K562 (cell line): ENCODE results near the gene WDR46. TPM values are rescaled to one million over a fixed set of nuclear protein-coding genes. Genes with fewer than 3 reads are reported as not detected.

Experiments used
- ESRRA ChIP-seq: fragments of 450-650 bp; IDR thresholded peaks from 2 replicates; pipeline ENCODE4 v1.6.1; 2014; ENCODE audit warnings: low read depth, mild to moderate bottlenecking, moderate library complexity, borderline replicate concordance
- MXI1 ChIP-seq: IDR thresholded peaks from 2 replicates; pipeline ENCODE4 v1.6.1; 2011; ENCODE audit warnings: low read depth, mild to moderate bottlenecking, improper control_type of control experiment, low read length
- PHTF2 ChIP-seq: fragments of 250-450 bp; sonication (Bioruptor Pico); IDR thresholded peaks from 2 replicates; pipeline ENCODE4 v1.5.0; 2021; ENCODE audit warnings: mild to moderate bottlenecking
- POLR2AphosphoS2 ChIP-seq: IDR thresholded peaks from 2 replicates; pipeline ENCODE4 v1.6.1; 2012; ENCODE audit warnings: low read length, improper control_type of control experiment
- SMAD4 ChIP-seq: fragments of 250-450 bp; sonication (Bioruptor Pico); conservative IDR thresholded peaks from 2 replicates; pipeline ENCODE4 v1.8.0; 2021; ENCODE audit warnings: inconsistent platforms, mild to moderate bottlenecking, moderate library complexity
- ZFPM2 ChIP-seq: fragments of 250-450 bp; sonication (Bioruptor Pico); IDR thresholded peaks from 2 replicates; pipeline ENCODE4 v1.5.1; 2022; ENCODE audit warnings: mild to moderate bottlenecking
- ZNF253 ChIP-seq: fragments of 250-450 bp; sonication (Bioruptor Pico); conservative IDR thresholded peaks from 2 replicates; pipeline ENCODE4 v1.6.1; 2021; ENCODE audit warnings: mild to moderate bottlenecking
- ZNF77 ChIP-seq: fragments of 250-450 bp; sonication (Bioruptor Pico); IDR thresholded peaks from 2 replicates; pipeline ENCODE4 v1.5.0; 2020
- polyA plus RNA-seq, 8 experiments: library from polyadenylated mRNA; depleted of rRNA in 4 of 8; stranded (reverse) in 5 of 8; unstranded in 3 of 8; fragments of >200 nt; fragmentation: Nextera tagmentation in 2 of 8; fragmentation: Illumina TruSeq in 1 of 8; extraction: Ambion mirVana in 2 of 8; extraction: Trizol in 1 of 8; gene quantifications; 2 replicates each; pipeline versions ENCODE4 v1.2.1 to v1.2.3, GENCODE V29; 2011 to 2014; ENCODE audit warnings: inconsistent platforms in 1 of 8, missing spikeins in 1 of 8
- total RNA-seq, 7 experiments: library from RNA; depleted of rRNA in 6 of 7; stranded (reverse); fragments of >200 nt in 6 of 7; fragmentation: Illumina TruSeq in 2 of 7; extraction: Trizol in 2 of 7; gene quantifications; 2 replicates each; pipeline versions ENCODE4 v1.2.1 to v1.2.3, GENCODE V29; 2011 to 2021; ENCODE audit warnings: low replicate concordance in 1 of 7
- TF ChIP-seq, protein P1 (sequence below): fragments of 200-600 bp; sonication (generic); IDR thresholded peaks from one replicate; pipeline ENCODE4 v1.6.1; 2012; ENCODE audit warnings: mild to moderate bottlenecking, low read depth, low read length, inconsistent platforms
- TF ChIP-seq, protein P2 (sequence below): IDR thresholded peaks from 2 replicates; pipeline ENCODE4 v1.6.1; 2011; ENCODE audit warnings: borderline replicate concordance, low read depth, mild to moderate bottlenecking, moderate library complexity, low read length; ENCODE audit not compliant: insufficient read depth, poor library complexity, severe bottlenecking
- TF ChIP-seq, protein P3 (sequence below): fragments of 450-650 bp; conservative IDR thresholded peaks from 2 replicates; pipeline ENCODE4 v1.6.1; 2016; ENCODE audit warnings: missing genetic modification characterization, low read depth, mild to moderate bottlenecking, control low read depth, missing compliant biosample characterization

WDR46 gene
- total and polyA plus RNA-seq, 9 of the 15 experiments (the other 6 are each of a cell fraction or from before 2014, with no cell fraction given) = 8.9 to 146 (median 93.1) TPM

DNA sequence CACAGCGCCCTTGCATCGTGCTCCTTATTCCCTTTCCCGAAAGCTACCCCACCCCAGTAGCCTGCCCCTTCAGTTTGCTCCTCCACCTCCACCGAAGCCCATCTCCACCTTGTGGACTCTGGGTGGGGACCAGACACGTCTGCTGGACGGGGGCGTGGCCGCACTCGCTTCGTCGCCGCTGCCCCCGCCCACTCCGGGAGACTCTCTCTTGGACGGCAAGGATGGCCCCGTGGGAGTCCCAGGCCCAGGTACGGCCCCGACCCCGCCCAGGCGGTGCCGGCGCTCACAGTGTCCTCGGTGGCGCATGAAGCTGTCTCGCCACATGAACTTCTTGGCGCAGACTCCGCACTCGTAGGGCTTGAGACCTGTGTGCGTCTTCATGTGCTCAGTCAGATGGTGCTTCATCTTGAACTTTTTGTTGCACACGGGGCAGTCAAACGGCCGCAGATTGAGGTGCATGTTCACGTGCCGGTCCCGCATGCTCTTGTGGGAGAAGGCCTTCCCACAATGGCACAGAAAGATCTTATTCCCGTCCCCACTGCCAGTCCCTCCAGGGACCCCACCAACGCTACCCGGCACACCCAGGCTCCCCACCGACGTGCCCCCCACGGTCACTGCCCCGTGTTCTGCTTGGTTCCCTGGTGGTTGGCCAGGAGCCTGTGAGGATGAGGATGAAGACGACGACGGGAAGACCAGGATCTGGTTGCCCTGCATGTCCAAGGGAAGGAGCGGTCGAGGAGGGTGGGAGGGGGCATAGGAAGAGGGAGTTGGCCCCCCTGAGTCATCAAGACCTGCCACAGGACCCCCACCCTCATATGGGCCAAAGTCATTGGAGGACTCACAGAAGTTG lies 26.1 kb upstream of the WDR46 start (continued):
- TF ChIP-seq, protein P1, sequence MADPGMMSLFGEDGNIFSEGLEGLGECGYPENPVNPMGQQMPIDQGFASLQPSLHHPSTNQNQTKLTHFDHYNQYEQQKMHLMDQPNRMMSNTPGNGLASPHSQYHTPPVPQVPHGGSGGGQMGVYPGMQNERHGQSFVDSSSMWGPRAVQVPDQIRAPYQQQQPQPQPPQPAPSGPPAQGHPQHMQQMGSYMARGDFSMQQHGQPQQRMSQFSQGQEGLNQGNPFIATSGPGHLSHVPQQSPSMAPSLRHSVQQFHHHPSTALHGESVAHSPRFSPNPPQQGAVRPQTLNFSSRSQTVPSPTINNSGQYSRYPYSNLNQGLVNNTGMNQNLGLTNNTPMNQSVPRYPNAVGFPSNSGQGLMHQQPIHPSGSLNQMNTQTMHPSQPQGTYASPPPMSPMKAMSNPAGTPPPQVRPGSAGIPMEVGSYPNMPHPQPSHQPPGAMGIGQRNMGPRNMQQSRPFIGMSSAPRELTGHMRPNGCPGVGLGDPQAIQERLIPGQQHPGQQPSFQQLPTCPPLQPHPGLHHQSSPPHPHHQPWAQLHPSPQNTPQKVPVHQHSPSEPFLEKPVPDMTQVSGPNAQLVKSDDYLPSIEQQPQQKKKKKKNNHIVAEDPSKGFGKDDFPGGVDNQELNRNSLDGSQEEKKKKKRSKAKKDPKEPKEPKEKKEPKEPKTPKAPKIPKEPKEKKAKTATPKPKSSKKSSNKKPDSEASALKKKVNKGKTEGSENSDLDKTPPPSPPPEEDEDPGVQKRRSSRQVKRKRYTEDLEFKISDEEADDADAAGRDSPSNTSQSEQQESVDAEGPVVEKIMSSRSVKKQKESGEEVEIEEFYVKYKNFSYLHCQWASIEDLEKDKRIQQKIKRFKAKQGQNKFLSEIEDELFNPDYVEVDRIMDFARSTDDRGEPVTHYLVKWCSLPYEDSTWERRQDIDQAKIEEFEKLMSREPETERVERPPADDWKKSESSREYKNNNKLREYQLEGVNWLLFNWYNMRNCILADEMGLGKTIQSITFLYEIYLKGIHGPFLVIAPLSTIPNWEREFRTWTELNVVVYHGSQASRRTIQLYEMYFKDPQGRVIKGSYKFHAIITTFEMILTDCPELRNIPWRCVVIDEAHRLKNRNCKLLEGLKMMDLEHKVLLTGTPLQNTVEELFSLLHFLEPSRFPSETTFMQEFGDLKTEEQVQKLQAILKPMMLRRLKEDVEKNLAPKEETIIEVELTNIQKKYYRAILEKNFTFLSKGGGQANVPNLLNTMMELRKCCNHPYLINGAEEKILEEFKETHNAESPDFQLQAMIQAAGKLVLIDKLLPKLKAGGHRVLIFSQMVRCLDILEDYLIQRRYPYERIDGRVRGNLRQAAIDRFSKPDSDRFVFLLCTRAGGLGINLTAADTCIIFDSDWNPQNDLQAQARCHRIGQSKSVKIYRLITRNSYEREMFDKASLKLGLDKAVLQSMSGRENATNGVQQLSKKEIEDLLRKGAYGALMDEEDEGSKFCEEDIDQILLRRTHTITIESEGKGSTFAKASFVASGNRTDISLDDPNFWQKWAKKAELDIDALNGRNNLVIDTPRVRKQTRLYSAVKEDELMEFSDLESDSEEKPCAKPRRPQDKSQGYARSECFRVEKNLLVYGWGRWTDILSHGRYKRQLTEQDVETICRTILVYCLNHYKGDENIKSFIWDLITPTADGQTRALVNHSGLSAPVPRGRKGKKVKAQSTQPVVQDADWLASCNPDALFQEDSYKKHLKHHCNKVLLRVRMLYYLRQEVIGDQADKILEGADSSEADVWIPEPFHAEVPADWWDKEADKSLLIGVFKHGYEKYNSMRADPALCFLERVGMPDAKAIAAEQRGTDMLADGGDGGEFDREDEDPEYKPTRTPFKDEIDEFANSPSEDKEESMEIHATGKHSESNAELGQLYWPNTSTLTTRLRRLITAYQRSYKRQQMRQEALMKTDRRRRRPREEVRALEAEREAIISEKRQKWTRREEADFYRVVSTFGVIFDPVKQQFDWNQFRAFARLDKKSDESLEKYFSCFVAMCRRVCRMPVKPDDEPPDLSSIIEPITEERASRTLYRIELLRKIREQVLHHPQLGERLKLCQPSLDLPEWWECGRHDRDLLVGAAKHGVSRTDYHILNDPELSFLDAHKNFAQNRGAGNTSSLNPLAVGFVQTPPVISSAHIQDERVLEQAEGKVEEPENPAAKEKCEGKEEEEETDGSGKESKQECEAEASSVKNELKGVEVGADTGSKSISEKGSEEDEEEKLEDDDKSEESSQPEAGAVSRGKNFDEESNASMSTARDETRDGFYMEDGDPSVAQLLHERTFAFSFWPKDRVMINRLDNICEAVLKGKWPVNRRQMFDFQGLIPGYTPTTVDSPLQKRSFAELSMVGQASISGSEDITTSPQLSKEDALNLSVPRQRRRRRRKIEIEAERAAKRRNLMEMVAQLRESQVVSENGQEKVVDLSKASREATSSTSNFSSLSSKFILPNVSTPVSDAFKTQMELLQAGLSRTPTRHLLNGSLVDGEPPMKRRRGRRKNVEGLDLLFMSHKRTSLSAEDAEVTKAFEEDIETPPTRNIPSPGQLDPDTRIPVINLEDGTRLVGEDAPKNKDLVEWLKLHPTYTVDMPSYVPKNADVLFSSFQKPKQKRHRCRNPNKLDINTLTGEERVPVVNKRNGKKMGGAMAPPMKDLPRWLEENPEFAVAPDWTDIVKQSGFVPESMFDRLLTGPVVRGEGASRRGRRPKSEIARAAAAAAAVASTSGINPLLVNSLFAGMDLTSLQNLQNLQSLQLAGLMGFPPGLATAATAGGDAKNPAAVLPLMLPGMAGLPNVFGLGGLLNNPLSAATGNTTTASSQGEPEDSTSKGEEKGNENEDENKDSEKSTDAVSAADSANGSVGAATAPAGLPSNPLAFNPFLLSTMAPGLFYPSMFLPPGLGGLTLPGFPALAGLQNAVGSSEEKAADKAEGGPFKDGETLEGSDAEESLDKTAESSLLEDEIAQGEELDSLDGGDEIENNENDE = no peak
- TF ChIP-seq, protein P2, sequence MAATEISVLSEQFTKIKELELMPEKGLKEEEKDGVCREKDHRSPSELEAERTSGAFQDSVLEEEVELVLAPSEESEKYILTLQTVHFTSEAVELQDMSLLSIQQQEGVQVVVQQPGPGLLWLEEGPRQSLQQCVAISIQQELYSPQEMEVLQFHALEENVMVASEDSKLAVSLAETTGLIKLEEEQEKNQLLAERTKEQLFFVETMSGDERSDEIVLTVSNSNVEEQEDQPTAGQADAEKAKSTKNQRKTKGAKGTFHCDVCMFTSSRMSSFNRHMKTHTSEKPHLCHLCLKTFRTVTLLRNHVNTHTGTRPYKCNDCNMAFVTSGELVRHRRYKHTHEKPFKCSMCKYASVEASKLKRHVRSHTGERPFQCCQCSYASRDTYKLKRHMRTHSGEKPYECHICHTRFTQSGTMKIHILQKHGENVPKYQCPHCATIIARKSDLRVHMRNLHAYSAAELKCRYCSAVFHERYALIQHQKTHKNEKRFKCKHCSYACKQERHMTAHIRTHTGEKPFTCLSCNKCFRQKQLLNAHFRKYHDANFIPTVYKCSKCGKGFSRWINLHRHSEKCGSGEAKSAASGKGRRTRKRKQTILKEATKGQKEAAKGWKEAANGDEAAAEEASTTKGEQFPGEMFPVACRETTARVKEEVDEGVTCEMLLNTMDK = peak; percentile 14
- TF ChIP-seq ZNF253 (no peak), ZNF77 (no peak), PHTF2 (no peak), ZFPM2 (CRISPR knock-in tag) (no peak), ESRRA (no peak), SMAD4 (CRISPR knock-in tag) (peak; percentile 58), MXI1 (no peak), POLR2AphosphoS2 (peak; percentile 51; the same call in 1 of the 2 replicates)
- TF ChIP-seq, protein P3, sequence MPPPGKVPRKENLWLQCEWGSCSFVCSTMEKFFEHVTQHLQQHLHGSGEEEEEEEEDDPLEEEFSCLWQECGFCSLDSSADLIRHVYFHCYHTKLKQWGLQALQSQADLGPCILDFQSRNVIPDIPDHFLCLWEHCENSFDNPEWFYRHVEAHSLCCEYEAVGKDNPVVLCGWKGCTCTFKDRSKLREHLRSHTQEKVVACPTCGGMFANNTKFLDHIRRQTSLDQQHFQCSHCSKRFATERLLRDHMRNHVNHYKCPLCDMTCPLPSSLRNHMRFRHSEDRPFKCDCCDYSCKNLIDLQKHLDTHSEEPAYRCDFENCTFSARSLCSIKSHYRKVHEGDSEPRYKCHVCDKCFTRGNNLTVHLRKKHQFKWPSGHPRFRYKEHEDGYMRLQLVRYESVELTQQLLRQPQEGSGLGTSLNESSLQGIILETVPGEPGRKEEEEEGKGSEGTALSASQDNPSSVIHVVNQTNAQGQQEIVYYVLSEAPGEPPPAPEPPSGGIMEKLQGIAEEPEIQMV (tag) = no peak
